ENCODE results near the gene AMN1. TPM values are rescaled to one million over a fixed set of nuclear protein-coding genes. Genes with fewer than 3 reads are reported as not detected.
"Not testable (repeated sequence)": the region's sequence is repeated elsewhere in the genome, so short reads cannot be mapped to it uniquely, and the experiment has no call there.

The AMN1 gene
- total RNA-seq, 1 donor from 2014 or later = 8.3 TPM

GRCh38 chr12:31722580-31722979 lies 6.2 kb downstream of the AMN1 start:
- no peak overlapping the region for H3K4me3 Mint-ChIP-seq
- no peak for DNase-seq (ENCODE audit: low read depth, low spot score)
- H3K36me3 Mint-ChIP-seq (ENCODE audit: low read depth) = peaks cover 13% of the 10 kb centered on the region
- TF ChIP-seq CTCF (conservative IDR thresholded peaks at IDR 0.05) = no peak
- H3K4me1 Mint-ChIP-seq = peaks cover 10% of the 10 kb centered on the region
- H3K9me3 Mint-ChIP-seq = peaks cover 4% of the 10 kb centered on the region
- no peaks in the 10 kb centered on the region for H3K27me3 Mint-ChIP-seq (ENCODE audit: low read depth)
- H3K27ac Mint-ChIP-seq (ENCODE audit: unreplicated experiment) = no peak overlapping the region

GRCh38 chr12:31718542-31719198 lies 10.2 kb downstream of the AMN1 start:
- not testable (repeated sequence) for H3K4me3 Mint-ChIP-seq; DNase-seq (ENCODE audit: low read depth, low spot score); H3K9me3 Mint-ChIP-seq; H3K27me3 Mint-ChIP-seq (ENCODE audit: low read depth); H3K4me1 Mint-ChIP-seq; H3K27ac Mint-ChIP-seq (ENCODE audit: unreplicated experiment)
- H3K36me3 Mint-ChIP-seq (ENCODE audit: low read depth) = peaks cover 18% of the 10 kb centered on the region

- not testable (repeated sequence) for H3K27ac Mint-ChIP-seq (ENCODE audit: unreplicated experiment); H3K4me3 Mint-ChIP-seq; H3K4me1 Mint-ChIP-seq; H3K9me3 Mint-ChIP-seq; H3K27me3 Mint-ChIP-seq (ENCODE audit: low read depth); DNase-seq (ENCODE audit: low read depth, low spot score)
- peaks cover 18% of the 10 kb centered on the region for H3K36me3 Mint-ChIP-seq (ENCODE audit: low read depth)
These were observed 11.8 kb downstream of the AMN1 start for GRCh38 chr12:31716998-31717397.

- TF ChIP-seq CTCF (conservative IDR thresholded peaks at IDR 0.05) = no peak
These were observed 13.5 kb downstream of the AMN1 start for GRCh38 chr12:31715283-31715825.

GRCh38 chr12:31714406-31715271 lies 14.2 kb downstream of the AMN1 start:
- no peak overlapping the region for H3K27ac Mint-ChIP-seq (ENCODE audit: unreplicated experiment)
- H3K9me3 Mint-ChIP-seq = peaks cover 10% of the 10 kb centered on the region
- no peaks in the 10 kb centered on the region for H3K27me3 Mint-ChIP-seq (ENCODE audit: low read depth)
- H3K4me1 Mint-ChIP-seq = peaks cover 4% of the 10 kb centered on the region
- H3K4me3 Mint-ChIP-seq = no peak overlapping the region
- peaks cover 24% of the 10 kb centered on the region for H3K36me3 Mint-ChIP-seq (ENCODE audit: low read depth)
- no peak for DNase-seq (ENCODE audit: low read depth, low spot score)
- no peak for TF ChIP-seq CTCF (conservative IDR thresholded peaks at IDR 0.05)

More at GRCh38 chr12:31715283-31715825, 13.5 kb downstream of the AMN1 start:
- peaks cover 4% of the 10 kb centered on the region for H3K4me1 Mint-ChIP-seq
- peaks cover 8% of the 10 kb centered on the region for H3K9me3 Mint-ChIP-seq
- H3K27ac Mint-ChIP-seq (ENCODE audit: unreplicated experiment) = no peak overlapping the region
- H3K27me3 Mint-ChIP-seq (ENCODE audit: low read depth) = no peaks in the 10 kb centered on the region
- peaks cover 20% of the 10 kb centered on the region for H3K36me3 Mint-ChIP-seq (ENCODE audit: low read depth)
- no peak overlapping the region for H3K4me3 Mint-ChIP-seq
- no peak for DNase-seq (ENCODE audit: low read depth, low spot score)

GRCh38 chr12:31712877-31713276 lies 15.9 kb downstream of the AMN1 start:
- Mint-ChIP-seq H3K4me3 (no peak overlapping the region), H3K27me3 (ENCODE audit: low read depth) (no peaks in the 10 kb centered on the region), H3K36me3 (ENCODE audit: low read depth) (peaks cover 21% of the 10 kb centered on the region), H3K27ac (ENCODE audit: unreplicated experiment) (no peak overlapping the region), H3K9me3 (peaks cover 10% of the 10 kb centered on the region), H3K4me1 (peaks cover 4% of the 10 kb centered on the region)
- DNase-seq (ENCODE audit: low read depth, low spot score) = no peak
- TF ChIP-seq CTCF (conservative IDR thresholded peaks at IDR 0.05) = no peak
